Inflammatory macrophage (primary cell): ENCODE data around the gene TUBB.
"Not testable (repeated sequence)": the region's sequence is repeated elsewhere in the genome, so short reads cannot be mapped to it uniquely, and the experiment has no call there.

ENCODE experiments used
- DNase-seq, 2 donors: peaks; one replicate each; pipeline ENCODE4 v3.0.0-alpha.2; 2020 to 2022

TUBB gene

DNA sequence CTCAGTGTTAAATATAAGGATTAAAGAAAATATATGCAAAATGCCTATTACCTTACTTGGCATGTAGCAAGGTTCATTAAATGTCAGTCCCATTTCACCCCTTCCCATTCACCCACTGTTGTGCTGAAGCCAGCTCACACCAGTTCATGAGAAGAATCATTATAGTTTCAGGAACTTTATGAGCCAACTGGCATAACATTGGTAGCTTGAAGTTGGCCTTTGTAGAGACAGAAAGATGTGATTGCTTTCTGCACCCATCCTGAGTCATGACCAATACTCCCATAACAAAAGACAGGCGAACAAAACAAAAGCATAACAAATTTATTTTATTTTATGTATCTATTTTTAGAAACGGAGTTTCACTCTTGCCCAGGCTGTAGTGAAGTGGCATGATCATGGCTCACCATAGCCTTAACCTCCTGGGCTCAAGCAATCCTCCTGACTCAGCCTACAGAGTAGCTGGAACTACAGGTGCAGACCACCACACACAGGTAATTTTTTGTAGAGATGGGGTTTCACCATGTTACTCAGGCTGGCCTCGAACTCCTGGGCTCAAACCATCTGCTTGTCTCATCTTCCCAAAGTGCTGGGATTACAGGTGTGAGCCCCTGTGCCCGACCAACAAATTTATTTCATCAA, 41.8 kb downstream of the TUBB start:
- DNase-seq, result no peak

DNA sequence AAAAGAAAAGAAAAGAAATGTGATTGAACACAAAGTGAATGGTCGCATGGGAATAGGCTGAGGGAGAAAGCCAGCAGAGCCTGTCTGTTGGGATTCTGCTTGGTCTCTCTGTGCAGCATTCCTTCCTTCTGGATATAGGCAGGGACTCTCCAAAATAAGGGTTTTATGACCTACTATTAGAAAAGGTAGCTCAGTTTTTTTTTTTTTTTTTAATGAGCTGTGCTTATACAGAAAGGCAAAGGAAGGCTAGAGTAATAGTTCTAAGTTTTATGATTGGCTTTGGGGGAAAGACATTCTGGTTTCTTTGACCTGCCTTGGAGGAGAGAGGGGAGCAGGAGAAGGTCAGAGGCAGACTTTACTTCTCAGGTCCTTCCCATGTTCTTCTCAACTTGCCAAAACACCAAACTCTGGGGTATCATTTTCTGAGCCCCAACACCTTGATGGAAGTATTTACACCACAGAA, 43.0 kb downstream of the TUBB start:
- DNase-seq, result no peak

DNA sequence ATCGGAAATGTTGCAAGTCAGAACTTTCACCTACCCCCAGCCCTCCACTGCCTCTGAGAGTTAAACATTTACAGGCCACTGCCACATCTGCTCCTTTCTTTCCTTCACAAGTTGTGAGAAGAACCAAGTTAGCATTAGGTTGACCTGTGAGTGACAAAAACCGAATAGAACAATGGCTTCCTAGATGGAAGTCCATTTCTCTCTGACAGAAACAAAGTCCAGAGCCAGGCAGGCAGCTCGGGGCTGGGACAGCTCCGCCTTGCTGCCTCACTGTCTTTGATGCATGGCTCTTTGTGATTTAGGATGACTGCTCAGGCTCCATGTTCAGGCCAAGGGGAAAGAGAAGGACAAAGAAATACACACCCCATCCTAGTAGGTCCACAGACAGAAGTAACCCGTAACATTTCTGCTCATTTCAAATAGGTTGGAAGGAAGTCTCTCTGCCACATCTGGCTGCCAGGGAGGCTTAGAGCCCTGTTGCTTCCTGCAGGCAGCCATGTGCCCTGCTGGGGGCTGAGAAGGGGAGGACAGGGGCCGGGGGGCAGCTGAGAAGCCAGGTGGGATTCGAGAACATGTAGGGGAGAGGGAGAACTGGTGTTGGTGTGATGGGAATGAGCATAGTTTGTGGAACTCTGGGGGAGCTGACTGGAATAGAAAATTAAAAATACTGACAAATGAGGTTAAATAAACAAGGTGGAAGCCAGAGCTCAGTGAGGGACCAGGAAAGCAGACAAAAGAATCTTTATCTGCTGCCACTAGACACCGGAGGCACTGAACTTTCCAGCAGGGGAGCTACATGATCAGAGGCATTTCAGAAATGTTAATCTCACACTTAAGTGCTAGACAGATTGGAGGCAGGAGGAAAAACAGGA, 43.7 kb downstream of the TUBB start:
- DNase-seq, result no peak

DNA sequence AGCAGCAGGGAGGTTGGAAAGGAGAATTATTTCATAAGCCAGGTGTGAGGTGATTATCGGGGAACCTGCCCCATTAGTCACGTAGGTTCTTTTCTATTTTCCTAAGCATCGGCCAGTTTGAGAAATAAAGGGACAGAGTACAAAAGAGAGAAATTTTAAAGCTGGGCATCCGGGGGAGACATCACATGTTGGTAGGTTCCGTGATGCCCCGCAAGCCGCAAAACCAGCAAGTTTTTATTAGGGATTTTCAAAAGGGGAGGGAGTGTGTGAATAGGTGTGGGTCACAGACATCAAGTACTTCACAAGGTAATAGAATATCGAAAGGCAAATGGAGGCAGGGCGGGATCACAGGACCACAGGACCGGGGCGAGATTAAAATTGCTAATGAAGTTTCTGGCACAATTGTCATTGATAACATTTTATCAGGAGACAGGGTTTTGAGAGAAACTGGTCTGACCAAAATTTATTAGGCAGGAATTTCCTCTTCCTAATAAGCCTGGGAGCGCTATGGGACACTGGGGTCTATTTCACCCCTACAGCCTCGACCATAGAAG, 44.4 kb downstream of the TUBB start:
- DNase-seq, result not testable (repeated sequence)

DNA sequence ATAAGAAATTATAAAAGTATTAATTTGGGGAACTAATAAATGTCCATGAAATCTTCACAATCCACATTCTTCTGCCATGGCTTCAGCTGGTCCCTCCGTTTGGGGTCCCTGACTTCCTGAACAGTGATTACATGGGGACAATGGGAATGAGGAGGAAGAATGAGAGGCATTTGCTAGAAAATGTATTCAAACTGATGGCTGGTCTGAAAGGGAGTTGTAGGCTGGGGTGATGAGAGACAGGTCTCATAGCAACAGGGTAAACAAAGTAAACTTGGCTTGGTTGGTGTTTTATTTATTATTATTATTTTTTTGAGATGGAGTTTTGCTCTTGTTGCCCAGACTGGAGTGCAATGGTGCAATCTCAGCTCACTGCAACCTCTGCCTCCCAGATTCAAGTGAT, 45.3 kb downstream of the TUBB start:
- not testable (repeated sequence) for DNase-seq

DNA sequence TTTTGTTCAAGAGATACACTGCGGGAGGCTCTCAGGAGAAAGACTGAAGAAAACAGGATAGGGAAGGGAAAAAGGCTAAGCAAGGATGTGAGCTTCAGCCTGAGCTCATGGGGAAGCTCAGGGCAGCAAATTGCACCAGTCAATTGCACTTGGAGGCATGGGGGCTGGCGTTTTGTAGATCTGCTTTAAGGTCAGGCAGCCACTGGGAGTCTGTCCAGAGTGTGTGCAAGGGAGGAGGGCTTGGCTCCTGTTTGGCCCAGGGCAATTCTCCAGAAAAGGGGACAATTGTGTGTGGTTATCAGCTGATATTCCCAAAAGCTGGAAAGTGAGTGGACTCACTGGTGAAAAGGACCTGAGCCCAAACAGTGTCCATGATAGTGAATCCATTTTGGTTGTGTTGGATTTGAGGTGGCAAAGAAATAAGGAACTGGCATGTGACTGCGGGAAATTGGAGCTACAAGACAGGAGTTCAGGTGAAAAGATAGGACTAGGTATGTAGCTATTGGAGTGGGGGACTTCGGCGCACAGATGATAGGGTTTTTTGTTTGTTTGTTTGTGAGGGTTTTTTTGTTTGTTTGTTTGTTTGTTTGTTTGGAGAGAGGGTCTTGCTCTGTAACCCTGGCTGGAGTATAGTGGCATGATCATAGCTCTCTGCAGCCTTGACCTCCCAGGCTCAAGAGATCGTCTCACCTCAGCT, 46.5 kb downstream of the TUBB start:
- peak in 1 of 2 donors; percentile 51 for DNase-seq

DNA sequence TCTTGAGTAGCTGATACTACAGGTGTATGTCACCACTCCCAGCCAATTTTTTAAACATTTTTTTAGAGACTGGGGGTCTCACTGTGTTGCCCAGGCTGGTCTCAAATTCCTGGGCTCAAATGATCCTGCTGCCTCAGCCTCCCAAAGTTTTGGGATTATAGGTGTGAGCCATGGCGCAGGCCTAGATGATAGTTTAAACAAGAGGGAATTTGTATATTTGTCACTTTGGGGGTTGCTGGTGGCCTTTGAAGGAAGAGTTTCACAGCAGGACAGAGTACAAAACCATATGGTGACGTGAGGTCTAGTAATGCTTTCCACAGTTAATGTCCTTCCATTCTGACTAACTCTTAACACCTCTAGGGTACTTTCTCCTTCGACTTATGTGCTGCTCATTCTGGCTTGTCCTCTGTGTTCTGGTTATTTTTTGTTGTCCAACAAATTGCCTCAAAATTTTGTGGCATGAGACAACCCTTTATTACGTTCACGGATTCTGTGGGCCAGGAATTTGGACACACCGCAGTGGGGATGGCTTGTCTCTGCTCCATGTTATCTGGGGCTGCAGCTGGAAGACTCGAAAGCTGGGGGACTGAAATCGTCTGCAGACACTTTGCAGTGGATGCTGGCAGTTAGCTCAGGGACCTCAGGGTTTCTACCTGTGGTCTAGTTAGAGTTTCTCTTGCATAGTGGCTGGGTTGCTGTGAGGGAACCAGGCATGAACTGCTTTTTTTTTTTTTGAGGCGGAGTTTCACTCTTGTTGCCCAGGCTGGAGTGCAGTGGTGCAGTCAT, 47.2 kb downstream of the TUBB start:
- DNase-seq, result no peak

DNA sequence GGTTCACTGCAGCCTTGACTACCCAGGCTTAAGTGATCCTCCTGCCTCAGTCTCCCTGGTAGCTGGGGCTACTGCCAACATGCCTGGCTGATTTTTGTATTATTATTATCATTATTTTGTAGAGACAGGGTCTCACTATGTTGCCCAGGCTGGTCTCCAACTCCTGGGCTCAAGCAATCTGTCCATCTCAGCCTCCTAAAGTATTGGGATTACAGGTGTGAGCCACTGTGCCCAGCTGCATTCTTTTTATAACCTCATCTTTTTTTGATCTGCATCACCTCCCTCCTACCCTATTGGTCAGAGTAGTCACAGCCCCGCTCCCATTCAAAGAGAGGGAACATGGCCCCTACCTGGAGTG, 47.8 kb downstream of the TUBB start:
- DNase-seq, result no peak

DNA sequence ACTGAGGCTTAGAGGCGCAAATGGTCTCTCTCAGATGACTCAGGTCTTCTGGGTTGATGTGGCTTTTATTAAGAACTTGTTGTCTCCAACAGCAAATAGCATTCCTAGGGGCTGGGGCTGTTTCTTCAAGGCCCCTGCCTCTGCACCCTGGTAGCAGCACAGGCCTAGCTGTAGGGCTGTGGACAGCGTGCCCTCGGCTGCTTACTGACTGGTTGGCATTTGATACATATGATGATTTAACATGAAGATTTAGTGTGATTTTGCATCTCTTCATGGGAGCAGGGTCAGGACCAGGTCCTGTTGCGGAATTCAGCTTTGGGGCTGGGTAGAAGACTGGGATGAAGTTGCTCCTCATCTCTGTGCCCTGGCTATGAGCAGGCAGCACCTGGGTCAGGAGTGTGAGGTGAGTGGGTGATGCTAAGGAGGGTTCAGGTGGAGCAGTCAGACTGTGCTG, 48.5 kb downstream of the TUBB start:
- no peak for DNase-seq

DNA sequence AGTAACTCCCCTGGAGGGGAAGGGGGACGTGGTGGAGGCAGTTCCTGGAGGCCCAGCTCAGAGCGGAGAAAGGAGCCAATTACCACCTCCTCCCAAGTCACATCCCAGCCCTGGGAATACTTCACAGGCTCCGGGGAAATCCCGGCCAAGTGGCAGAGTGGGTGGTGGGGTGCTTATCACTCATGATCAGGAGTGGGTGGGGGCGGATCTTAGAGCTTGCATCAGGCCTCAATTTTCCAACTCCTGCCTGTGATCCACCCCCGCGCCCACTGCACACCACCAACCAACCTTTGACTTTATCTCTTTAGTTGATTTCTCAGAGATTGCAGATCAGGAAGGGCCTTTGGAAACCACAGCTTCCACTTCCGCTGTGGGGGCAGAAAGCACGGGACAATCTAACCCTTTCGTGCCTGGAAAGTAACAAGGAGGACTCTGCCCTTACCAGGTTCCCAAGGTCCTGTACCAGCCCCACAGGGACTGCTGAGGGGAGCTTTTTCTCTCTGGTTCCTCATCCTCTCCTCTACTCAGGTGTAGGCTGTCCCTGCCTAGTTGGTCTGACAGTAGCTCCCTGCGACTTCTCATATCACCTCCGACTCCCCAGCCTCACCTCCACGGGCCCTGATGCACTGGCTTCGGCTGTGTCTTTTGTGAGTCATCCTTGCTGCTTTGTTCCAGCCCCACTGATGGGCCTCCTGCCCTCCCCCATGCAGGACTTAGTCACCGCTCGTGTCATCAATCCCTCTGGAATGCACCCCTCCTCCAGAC, 49.1 kb downstream of the TUBB start:
- DNase-seq, result peak; percentile 91 to 97

DNA sequence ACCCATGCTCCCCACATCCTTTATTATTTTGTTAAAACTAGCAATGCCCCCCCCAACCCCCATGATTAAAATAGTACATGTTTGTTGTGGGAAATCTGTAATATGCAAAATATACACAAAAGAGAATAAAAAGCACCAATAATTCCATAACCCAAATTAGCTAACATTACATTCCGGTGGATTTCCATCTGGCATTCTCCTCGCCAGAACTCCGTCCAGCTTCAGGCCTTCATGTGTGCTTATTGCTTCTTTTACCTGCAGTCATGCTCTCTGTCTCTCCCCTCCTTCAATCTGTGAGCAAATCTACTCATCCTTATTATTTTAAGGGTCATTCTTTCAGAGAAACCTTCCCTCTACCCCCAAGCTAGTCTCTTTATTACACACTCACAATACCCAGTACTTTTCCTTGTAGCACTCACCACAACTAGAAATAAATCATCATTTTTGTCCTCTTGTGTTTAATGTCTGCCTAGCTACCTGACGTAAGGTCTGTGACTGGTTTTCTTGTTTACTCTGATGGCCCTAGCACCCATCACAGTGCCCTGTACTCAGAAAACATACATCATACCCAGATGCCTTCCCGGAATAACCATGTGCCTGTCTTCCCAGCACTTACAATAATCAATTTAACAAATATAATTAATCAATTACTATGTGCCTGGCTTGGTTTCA, 49.8 kb downstream of the TUBB start:
- no peak for DNase-seq

DNA sequence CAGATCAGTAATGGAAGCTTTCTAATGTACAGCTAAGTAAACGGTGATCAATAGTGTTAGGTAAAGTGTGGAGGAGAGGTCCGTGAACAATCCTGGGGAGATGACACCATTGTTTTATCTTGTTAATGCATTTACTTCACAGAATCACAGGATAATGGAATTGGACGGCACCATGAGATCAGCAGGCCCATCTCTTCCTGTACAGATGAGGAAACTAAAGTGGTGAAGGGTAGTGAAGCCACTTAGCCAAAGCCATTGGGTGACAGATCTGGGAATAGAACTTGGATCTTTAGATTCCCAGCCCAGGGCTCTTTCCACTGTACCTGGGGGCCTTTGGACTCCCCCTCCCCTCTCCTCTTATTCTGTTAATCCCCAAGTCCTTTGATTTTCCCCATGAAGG, 50.4 kb downstream of the TUBB start:
- DNase-seq, result no peak

DNA sequence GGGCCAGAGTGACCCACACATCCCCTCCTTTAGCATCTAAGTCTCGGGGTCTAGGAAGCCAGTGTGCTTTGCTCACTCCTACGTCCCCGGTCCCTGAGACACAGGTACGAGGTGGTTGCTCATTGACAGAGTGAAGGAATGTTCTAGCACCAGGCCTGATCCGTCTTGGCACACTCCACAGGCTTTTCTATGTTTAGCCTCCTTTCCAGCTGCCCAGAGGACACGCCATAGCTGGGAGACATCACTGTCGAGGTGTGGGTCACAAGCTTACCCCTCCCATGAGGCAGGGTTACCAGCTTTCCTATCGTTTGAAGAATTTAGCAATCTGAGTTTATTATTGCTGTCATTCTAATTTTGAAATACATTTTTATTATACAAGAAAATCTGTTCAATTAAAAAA, 54.5 kb downstream of the TUBB start:
- DNase-seq, result no peak
